Epithelial cell of proximal tubule (primary cell): ENCODE results near the gene DNM1. TPM values are rescaled to one million over a fixed set of nuclear protein-coding genes. Genes with fewer than 3 reads are reported as not detected.

Source experiments
- DNase-seq: peaks from one replicate; pipeline ENCODE4 v3.0.0-alpha.2; 2011; ENCODE audit warnings: low read depth
- H3K4me3 ChIP-seq: 2 replicates; pipeline ENCODE4 v1.5.1; 2011; ENCODE audit warnings: low read depth, mild to moderate bottlenecking, low read length
- total RNA-seq: library from RNA; depleted of rRNA; stranded (reverse); fragments of >200 nt; gene quantifications from 2 replicates; pipeline ENCODE4 v1.2.3, GENCODE V29; 2015
- TF ChIP-seq, protein P1 (sequence below): conservative IDR thresholded peaks from 2 replicates; pipeline ENCODE4 v1.5.1; 2012; ENCODE audit warnings: low read depth, mild to moderate bottlenecking, low read length

DNM1 gene
- total RNA-seq, 1 donor from 2014 or later = 16.7 TPM

DNA sequence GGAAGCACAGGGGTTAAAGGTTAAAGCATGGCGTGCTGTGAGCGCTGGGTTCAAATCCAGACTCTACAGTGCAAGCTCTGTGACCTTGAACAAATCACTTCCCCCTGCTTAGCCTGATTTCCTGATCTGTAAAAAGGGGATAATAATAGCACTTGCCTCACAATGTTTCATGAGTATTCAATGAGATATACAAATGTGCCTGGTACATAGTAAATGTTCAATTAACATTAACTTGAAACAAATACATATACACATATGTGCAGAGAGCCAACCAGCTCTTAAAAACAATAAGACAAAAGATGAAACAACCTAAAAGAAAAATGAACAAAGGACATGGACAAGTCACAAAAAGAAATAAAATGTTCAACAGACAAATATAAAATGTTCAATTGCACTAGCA, 15.8 kb upstream of the DNM1 start:
- H3K4me3 ChIP-seq = no peak overlapping the region
- no peak for DNase-seq
- TF ChIP-seq, protein P1, sequence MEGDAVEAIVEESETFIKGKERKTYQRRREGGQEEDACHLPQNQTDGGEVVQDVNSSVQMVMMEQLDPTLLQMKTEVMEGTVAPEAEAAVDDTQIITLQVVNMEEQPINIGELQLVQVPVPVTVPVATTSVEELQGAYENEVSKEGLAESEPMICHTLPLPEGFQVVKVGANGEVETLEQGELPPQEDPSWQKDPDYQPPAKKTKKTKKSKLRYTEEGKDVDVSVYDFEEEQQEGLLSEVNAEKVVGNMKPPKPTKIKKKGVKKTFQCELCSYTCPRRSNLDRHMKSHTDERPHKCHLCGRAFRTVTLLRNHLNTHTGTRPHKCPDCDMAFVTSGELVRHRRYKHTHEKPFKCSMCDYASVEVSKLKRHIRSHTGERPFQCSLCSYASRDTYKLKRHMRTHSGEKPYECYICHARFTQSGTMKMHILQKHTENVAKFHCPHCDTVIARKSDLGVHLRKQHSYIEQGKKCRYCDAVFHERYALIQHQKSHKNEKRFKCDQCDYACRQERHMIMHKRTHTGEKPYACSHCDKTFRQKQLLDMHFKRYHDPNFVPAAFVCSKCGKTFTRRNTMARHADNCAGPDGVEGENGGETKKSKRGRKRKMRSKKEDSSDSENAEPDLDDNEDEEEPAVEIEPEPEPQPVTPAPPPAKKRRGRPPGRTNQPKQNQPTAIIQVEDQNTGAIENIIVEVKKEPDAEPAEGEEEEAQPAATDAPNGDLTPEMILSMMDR = no peak

DNA sequence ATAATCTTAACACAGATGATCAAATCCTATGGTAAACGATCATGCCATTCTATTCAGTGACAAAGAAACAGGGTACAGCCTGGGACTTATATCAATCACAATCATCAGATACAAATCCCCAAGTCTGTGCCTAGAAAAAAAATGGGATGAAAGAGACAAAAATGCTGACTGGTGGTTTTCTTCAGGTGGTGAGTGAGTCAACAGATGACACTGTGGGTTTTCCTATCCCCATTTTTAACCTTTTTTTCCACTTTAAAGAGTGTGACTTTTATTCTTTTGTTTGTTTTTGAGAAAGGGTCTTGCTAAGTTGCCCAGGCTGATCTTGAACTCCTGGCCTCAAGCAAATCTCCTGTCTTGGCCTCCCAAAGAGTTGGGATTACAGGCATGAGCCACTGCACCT, 15.0 kb upstream of the DNM1 start:
- no peak overlapping the region for H3K4me3 ChIP-seq
- no peak for DNase-seq
- TF ChIP-seq, protein P1 = no peak

DNA sequence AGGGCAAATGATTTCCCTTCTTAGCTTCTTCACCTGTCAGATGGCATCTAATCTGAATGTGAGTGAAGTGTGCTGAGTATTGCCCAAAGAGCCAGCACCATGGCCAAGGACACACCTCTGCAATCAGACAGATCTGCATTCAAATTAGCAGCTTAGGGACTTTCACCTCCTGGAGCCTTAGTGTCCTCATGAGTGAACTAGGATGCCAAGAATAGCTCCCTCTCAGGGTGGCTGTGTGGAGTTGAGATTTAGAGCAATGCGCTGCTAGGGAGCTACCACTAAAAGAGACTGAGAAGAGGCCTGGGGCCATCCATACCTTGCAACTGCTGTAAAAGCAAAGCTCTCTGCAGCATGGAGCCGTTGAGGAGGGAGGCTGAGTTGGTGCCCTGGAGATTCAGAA, 13.2 kb upstream of the DNM1 start:
- TF ChIP-seq, protein P1 = no peak
- DNase-seq = no peak
- H3K4me3 ChIP-seq = peak overlapping the region; percentile 92

DNA sequence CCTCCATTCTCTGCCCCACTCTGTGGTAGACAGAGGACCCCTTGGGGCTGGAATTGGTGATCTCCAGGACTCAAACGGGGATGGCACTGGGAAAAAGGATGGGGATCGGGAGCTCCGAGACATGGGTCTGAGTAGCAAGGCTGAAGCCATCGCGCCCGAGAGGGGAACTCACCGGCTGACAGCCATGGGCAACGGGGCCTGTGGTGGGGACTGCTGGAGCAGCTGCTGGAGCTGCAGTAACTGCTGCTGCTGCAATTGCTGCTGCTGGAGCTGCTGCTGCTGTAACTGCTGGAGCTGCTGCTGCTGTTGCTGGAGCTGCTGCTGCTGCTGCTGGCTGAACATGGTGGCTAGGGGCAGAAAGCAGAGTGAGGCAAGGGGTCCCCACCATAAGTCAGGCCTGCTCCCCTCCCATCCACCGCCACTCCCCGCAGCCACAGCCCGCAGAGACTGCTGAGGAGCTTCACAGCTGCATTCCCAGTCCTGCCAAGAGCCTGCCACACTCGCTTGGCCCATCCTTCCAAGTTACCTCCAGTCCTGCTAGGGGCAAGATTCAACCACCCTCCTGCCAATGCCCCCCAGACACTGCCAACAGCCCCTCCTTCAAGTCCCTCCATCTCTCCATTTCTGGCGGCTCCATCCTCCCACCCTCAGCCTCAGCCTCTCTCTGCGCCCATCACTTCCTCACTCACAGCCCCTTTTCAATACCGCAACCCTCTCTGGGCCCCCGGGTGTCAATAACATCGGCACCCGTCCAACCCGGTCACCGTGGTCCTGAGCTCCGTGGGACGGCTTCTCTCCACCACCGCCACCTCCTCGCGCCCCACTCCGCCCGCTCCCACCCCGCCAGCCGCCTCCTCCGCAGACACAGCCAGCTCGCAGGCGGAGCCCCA, 12.4 kb upstream of the DNM1 start:
- TF ChIP-seq, protein P1 = no peak
- H3K4me3 ChIP-seq = peak overlapping the region; percentile 92
- DNase-seq = no peak

DNA sequence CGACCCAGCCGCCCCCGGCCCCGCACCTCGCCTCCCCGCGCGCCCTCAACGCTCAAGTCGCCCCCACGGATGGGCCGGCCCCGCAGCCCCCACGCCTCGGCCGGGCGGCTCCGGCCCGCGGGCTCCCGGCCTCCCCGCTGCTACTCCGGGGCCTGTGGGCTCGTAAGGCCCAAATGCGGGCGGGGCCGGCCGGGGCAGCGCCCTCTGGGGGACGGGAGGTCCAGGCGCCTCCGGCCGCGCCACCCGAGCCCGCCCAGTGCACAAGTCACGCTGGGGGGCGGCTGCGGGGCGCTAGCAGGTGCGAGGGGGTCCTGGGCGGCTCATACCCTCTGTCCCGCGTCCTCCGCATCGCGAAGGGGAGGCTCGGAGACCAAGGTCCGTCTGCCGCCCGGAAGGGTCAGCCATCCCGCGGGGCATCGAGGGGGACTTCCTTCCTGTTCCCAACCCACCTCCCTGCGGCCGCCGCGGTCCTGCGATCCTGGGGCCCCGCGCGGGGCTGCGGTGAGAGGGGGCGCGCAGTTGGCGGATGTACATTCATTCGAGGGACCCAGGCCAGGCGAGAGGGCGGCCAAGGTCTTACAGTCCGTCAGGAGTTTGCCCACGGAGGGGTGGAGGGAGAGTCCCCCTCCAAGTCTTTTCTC, 11.7 kb upstream of the DNM1 start, which contains the start of gene CIZ1:
CIZ1 (minus strand) TSS at position 167 of the 641 bp plus-strand sequence. CDS start 715 bp downstream, outside the sequence.
- no peak for DNase-seq
- peak within 1 kb of the TSS; percentile 92 for H3K4me3 ChIP-seq
- TF ChIP-seq, protein P1 = peak; percentile 65

DNA sequence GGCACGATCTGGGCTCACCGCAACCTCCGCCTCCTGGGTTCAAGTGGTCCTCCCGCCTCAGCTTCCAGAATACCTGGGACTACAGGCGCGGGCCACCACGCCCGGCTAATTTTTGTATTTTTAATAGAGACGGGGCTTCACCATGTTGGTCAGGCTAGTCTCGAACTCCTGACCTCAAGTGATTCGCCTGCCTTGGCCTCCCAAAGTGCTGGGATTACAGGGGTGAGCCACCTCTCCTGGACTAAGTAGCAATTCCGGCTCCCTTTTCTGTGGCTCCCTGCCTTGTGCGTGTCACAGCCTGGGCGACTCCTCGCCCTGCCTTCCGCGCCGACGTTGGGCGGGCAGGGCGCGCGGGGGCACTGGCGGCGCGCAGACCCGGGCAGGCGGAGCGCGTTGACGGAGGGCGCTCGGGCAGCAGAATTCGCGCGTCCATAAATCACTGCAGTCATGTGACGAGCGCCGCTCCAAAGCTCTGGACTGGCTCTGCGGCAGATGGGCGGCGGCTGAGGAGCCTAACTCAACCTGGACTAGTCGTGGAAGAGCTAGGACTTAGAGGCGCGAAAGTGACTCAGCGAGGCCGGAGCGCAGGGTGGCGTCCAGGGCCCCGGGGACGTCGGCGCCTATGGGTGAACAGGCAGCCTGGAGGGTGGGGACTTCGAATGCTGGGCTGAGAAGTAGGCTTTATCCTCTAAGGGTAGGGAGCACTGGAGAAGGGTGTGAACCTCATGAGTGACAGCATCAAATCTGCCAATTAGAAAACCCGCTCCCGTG, 10.4 kb upstream of the DNM1 start:
- peak overlapping the region; percentile 92 for H3K4me3 ChIP-seq
- TF ChIP-seq, protein P1 = peak; percentile 41
- peak; percentile 67 for DNase-seq
